Measurements from ENCODE around the gene KLHL29. TPM values are rescaled to one million over a fixed set of nuclear protein-coding genes. Genes with fewer than 3 reads are reported as not detected.

KLHL29 gene
- total RNA-seq, 2 experiments from 2014 or later = 2.5 to 2.7 TPM

DNA sequence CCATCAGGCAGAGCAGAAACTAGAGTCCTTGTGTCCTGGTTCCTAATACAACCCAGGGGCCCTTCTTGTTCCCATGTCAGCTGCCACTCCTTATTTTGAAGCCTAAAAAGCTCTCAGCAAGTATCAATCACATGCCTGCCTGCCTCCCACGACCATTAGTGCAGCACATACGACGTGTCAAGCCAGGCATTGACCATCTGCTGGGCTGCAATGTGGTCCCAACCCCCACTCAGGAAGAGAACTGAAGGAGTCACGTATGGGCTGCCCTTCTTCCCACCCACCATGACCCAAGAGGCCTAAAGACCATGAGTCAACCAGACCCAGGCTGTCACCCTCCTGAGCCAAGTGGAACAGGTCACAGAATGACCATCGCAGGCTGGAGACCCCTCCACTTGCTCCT lies 98.8 kb downstream of the KLHL29 start:
- H3K27ac Mint-ChIP-seq = no peak overlapping the region
- no peaks in the 10 kb centered on the region for H3K36me3 Mint-ChIP-seq (ENCODE audit: low read depth)
- TF ChIP-seq, protein P1, sequence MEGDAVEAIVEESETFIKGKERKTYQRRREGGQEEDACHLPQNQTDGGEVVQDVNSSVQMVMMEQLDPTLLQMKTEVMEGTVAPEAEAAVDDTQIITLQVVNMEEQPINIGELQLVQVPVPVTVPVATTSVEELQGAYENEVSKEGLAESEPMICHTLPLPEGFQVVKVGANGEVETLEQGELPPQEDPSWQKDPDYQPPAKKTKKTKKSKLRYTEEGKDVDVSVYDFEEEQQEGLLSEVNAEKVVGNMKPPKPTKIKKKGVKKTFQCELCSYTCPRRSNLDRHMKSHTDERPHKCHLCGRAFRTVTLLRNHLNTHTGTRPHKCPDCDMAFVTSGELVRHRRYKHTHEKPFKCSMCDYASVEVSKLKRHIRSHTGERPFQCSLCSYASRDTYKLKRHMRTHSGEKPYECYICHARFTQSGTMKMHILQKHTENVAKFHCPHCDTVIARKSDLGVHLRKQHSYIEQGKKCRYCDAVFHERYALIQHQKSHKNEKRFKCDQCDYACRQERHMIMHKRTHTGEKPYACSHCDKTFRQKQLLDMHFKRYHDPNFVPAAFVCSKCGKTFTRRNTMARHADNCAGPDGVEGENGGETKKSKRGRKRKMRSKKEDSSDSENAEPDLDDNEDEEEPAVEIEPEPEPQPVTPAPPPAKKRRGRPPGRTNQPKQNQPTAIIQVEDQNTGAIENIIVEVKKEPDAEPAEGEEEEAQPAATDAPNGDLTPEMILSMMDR (IDR thresholded peaks at IDR 0.05) = no peak
- H3K4me1 Mint-ChIP-seq (ENCODE audit: low read depth) = no peaks in the 10 kb centered on the region
- POLR2A ChIA-PET = no interaction called here
- CTCF ChIA-PET = no interaction called here
- DNase-seq = no peak
- no peak overlapping the region for H3K4me3 Mint-ChIP-seq
- no peaks in the 10 kb centered on the region for H3K9me3 Mint-ChIP-seq
- intact Hi-C loops (cut with DNase I, micrococcal nuclease) = no loop called here
- no peak overlapping the region for H3K27ac ChIP-seq (ENCODE audit: low read depth in 1 of 2, low read length in 2 of 2)
- H3K27me3 Mint-ChIP-seq = peaks cover 28% of the 10 kb centered on the region
- H3K36me3 ChIP-seq (ENCODE audit: insufficient read depth, low read length) = no peaks in the 10 kb centered on the region
- H3K27me3 ChIP-seq (ENCODE audit: control insufficient read depth in 1 of 2, insufficient read depth in 2 of 2, low read length in 2 of 2) = no peaks in the 10 kb centered on the region
- no peak overlapping the region for H3K4me3 ChIP-seq (ENCODE audit: low read length)
- no peak for ATAC-seq (ENCODE audit: poor library complexity)
- H3K9me3 ChIP-seq (ENCODE audit: control insufficient read depth in 1 of 2, insufficient read depth in 1 of 2, low read length in 2 of 2) = no peaks in the 10 kb centered on the region
- no peaks in the 10 kb centered on the region for H3K4me1 ChIP-seq (ENCODE audit: insufficient read depth, low read length)

GRCh38 chr2:23484275-23484674 lies 99.3 kb downstream of the KLHL29 start:
- Mint-ChIP-seq H3K27me3 (peaks cover 26% of the 10 kb centered on the region), H3K4me1 (ENCODE audit: low read depth) (no peaks in the 10 kb centered on the region), H3K9me3 (no peaks in the 10 kb centered on the region), H3K27ac (no peak overlapping the region), H3K36me3 (ENCODE audit: low read depth) (no peaks in the 10 kb centered on the region), H3K4me3 (no peak overlapping the region)
- DNase-seq (no peak), ATAC-seq (ENCODE audit: poor library complexity) (no peak)
- Histone ChIP-seq H3K27ac (ENCODE audit: low read depth in 1 of 2, low read length in 2 of 2) (no peak overlapping the region), H3K4me1 (ENCODE audit: insufficient read depth, low read length) (no peaks in the 10 kb centered on the region), H3K27me3 (ENCODE audit: control insufficient read depth in 1 of 2, insufficient read depth in 2 of 2, low read length in 2 of 2) (peaks cover 0 to 1% of the 10 kb centered on the region in 2 experiments), H3K4me3 (ENCODE audit: low read length) (no peak overlapping the region), H3K36me3 (ENCODE audit: insufficient read depth, low read length) (no peaks in the 10 kb centered on the region), H3K9me3 (ENCODE audit: control insufficient read depth in 1 of 2, insufficient read depth in 1 of 2, low read length in 2 of 2) (no peaks in the 10 kb centered on the region)
- ChIA-PET CTCF (no interaction called here), POLR2A (no interaction called here)
- intact Hi-C loops (cut with DNase I, micrococcal nuclease) = no loop called here
- TF ChIP-seq, protein P1 (IDR thresholded peaks at IDR 0.05) = no peak

GRCh38 chr2:23484767-23485166 lies 99.8 kb downstream of the KLHL29 start:
- H3K4me1 Mint-ChIP-seq (ENCODE audit: low read depth) = no peaks in the 10 kb centered on the region
- DNase-seq (no peak), ATAC-seq (ENCODE audit: poor library complexity) (no peak)
- no peaks in the 10 kb centered on the region for H3K9me3 Mint-ChIP-seq
- peaks cover 0 to 6% of the 10 kb centered on the region in 2 experiments for H3K27me3 ChIP-seq (ENCODE audit: control insufficient read depth in 1 of 2, insufficient read depth in 2 of 2, low read length in 2 of 2)
- no peaks in the 10 kb centered on the region for H3K9me3 ChIP-seq (ENCODE audit: control insufficient read depth in 1 of 2, insufficient read depth in 1 of 2, low read length in 2 of 2)
- intact Hi-C loops (cut with DNase I, micrococcal nuclease) = no loop called here
- H3K36me3 Mint-ChIP-seq (ENCODE audit: low read depth) = no peaks in the 10 kb centered on the region
- H3K4me3 Mint-ChIP-seq = no peak overlapping the region
- peaks cover 3% of the 10 kb centered on the region for H3K4me1 ChIP-seq (ENCODE audit: insufficient read depth, low read length)
- TF ChIP-seq, protein P1 (IDR thresholded peaks at IDR 0.05) = no peak
- H3K27me3 Mint-ChIP-seq = peaks cover 24% of the 10 kb centered on the region
- no peak overlapping the region for H3K27ac ChIP-seq (ENCODE audit: low read depth in 1 of 2, low read length in 2 of 2)
- ChIA-PET CTCF (no interaction called here), POLR2A (no interaction called here)
- H3K36me3 ChIP-seq (ENCODE audit: insufficient read depth, low read length) = no peaks in the 10 kb centered on the region
- no peak overlapping the region for H3K4me3 ChIP-seq (ENCODE audit: low read length)
- no peak overlapping the region for H3K27ac Mint-ChIP-seq
